DMS 273 (cell line): Measurements from ENCODE around the gene ST6GALNAC3.
"Not testable (repeated sequence)": the region's sequence is repeated elsewhere in the genome, so short reads cannot be mapped to it uniquely, and the experiment has no call there.

Experiments used
- DNase-seq: peaks from one replicate; lab custom pipeline; 2025; ENCODE audit not compliant: unreplicated experiment; lab: John Stamatoyannopoulos, UW

Gene ST6GALNAC3

DNA sequence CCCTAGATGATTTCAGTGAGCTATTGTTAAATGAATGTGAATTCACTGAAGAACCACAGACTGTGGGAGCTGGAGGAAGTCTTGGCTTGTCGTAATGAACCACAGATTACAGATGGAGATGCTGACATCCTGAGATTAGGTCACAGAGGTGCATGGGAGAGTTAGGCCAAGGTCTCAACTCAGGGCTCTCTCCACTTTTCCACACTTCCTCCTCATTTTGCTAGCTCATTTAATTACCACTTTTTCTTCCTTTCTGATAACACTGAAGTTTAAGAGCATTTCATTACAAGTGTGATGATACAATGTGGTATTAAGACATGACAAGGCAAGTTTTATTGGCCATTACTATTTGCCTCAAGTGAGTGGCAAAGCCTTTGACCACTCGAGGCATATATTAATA lies 30.8 kb downstream of the ST6GALNAC3 start:
- DNase-seq, result no peak

DNA sequence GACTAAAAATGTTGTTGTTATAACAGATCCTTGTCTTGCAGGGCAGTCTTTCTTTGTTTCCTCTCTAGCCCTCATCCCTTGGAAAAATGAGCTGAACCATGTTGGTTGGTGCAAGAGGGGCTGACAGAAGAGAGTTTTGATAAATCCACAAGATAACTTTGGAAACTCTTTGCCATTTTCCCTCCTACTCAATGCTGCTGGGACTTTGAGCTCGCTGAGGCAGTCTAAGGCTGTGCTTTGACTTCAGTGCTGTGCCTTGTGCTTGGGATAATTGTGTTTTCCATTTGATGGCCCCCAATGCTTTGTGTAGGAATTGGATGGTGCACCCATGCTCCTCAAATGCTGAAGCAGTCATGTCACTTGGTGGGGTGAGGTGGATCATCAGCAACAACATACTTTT lies 31.7 kb downstream of the ST6GALNAC3 start:
- DNase-seq, result no peak

DNA sequence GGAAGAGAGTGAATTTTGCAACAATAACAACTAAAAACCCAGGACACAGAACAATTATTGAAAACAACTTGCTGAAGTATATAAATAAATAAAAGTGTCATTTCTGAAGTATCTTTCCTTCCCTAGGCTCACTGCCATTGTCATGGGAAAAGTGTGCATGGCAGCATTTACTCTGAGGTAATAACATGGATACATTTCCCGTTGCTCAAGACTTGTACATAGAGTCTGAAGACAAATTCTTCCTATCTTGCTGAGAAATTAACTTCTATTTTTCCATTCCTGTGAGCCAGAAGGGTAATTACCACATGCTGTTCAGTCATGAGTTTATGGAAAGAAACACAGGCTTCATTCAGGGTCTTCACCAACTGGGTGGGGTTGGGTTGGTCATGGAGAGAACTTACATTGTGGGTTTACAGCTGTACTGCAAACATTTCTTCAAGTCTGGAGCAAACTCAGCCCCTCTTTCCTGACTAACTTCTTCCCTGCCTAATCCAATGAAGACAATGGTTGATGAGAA lies 32.2 kb downstream of the ST6GALNAC3 start:
- DNase-seq, result no peak

DNA sequence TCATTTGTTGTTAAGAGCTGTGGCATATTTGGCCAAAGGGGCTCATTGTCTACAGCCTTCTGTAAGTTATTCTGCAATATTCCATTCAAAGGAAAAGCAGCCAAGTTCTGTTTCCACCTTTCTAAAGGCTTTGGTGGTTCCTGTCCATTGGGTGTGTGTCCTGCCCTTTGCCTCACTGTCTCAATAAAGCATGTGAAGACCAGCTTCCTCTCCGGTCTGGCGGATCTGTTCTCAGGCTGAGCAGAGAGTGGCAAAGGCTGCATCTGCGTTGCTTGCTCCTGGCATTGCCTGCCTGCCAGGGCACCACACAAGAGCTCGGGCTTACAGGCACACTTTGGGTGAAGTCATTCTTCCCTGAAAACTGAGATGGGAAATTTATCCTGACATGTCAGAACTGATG lies 34.9 kb downstream of the ST6GALNAC3 start:
- no peak for DNase-seq

DNA sequence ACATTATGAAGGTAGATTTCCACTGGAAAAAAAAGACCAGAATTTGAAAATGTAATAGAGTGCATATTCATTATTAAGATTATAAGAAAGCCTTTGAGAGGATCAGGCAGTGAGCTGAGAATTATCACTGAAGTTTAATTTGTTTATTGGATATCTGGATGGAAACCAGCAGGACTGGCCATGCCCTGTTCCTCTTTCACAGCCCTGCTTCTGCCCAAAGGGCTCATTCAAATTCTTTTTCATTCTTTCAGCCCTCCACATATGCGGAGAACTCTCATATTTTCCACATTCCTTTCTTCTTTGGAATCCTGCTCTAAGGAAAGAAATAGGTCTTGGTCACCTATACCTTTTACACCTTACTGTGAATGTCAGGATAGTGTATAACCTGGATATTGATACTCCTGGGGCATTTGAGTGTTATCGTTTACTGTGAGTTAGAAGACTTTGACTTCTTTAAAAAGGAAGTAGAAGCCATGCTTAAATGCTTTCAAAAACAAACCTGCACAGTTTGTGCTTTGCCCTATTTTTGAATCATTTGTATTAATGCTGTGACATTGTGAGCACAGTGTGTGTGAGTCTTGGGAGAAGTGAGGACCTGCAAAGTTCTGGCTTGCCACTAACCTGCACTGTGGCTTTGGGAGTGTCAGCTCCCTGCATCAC lies 35.5 kb downstream of the ST6GALNAC3 start:
- no peak for DNase-seq

DNA sequence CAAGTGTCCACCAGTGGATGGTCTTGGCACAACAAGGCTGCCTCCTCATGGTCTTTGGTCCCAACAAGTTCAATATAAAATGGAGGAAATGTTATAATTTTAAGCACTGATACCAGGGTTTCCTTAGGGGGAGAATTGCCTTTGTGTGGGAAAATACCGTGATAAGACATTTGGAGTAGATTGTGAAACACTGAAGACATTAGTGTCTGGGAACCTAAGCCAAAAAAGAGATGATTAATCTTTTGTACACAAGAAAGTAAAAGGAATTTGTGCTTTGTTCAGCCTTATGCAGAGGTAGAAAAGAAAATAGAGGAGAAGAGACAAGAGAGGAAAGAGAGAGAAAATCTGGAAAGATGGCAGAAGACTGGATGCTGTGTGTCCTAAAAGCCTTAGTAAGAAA lies 36.1 kb downstream of the ST6GALNAC3 start:
- DNase-seq, result no peak

DNA sequence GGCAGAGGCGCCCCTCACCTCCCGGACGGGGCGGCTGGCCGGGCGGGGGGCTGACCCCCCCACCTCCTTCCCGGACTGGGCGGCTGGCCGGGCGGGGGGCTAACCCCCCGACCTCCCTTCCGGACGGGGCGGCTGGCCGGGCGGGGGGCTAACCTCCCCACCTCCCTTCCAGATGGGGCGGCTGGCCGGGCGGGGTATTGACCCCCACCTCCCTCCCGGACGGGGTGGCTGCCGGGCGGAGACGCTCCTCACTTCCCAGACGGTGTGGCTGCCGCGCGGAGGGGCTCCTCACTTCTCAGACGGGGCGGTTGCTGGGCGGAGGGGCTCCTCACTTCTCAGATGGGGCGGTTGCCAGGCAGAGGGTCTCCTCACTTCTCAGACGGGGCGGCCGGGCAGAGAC lies 37.8 kb downstream of the ST6GALNAC3 start:
- not testable (repeated sequence) for DNase-seq

DNA sequence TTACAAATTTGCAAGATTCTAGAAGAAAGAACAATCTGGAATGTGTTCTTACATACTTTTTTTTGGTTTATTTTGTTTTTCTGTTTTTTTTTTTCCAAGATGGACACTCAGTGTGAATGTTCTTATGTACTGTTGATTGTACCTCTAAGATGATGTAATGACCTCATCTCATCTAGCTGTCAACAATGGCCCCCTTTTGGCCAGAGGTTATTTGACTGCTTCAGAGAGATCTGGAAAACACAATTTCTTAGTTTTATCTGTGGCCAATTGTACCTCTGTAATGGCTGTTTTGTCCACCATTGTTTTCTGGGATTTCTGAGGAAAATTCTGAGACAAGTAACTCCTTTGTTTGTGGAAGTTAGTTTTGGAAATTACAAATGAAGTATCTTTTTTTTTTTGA lies 38.9 kb downstream of the ST6GALNAC3 start:
- no peak for DNase-seq

DNA sequence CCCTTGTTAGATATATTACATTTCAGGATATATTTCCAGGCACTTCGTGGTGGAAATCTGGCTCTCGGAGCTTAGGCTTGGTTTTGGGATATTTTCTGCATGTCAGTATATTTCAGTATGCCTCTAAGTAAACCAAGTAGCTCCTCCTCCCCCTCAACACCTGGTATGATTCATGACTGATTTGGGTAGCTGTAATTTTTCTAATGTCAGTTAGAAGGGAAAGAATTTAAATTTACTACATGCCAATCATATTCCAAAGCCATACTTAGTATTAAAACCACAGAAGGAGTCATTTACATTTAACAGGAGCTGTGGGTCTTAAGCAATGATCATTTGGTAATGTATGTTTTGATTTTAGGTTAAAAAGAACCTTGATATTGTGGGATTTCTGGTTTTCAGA lies 40.6 kb downstream of the ST6GALNAC3 start:
- DNase-seq, result no peak

DNA sequence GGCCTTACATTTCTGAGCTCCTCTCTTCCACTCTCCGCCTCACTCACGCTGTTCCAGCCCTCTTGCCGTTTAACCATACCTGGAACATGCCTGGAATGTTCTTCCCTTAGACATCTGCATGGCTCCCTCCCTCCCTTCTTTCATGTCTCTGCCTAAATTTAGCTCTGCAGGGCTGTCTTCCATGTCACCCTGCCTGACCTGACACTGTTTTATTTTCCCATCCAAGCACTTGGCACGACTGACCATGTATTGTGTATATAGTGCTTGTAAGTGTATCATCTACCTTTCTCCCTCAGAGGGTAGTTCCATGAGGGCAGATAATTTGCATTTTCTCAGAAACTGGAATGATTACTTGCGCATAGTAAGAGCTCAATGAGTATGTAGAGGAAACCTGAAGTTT lies 47.3 kb downstream of the ST6GALNAC3 start:
- no peak for DNase-seq

DNA sequence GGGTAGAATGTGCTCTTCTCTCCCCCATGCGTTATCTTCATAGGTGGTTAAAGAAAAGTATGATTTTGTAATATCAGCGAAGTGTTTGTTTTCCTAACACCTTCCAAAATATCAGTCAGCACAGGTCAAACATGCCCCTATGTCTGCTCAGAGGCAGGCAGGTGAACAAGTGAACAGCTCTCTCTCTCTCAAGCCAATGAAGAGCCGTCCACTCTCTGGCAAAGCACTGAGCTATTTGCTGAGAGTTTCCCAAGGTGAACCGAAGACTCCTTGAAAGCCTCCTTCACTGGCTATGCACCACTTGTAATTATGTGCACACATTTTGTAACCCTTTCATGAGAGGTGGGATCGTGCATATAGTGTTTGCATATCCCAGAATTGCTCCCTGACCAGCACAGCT lies 47.7 kb downstream of the ST6GALNAC3 start:
- DNase-seq, result no peak

DNA sequence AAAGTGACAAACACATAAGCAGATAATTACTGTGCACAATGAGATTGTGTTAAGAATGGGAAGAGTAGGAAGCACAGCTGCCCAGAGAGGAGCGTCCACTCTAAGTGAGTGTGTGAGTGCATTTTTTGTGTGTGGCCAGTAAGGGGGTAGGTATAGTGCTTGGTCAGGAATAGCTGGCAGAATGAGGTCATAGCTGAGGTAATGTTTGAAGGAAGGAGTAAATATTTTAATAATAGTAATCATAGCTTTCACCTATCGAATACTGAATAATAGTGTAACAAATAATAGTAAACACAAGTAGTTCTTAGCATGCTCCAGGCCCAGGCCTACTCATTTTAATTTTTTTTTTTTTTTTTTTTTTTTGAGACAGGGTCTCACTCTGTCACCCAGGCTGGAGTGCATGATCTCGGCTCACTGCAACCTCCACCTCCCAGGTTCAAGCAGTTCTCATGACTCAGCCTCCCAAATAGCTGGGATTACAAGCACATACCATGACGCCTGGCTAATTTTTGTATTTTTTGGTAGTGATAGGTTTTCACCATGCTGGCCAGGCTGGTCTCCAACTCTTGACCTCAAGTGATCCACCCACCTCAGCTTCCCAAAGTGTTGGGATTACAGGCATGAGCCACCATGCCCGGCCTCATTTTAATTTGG lies 49.0 kb downstream of the ST6GALNAC3 start:
- not testable (repeated sequence) for DNase-seq

DNA sequence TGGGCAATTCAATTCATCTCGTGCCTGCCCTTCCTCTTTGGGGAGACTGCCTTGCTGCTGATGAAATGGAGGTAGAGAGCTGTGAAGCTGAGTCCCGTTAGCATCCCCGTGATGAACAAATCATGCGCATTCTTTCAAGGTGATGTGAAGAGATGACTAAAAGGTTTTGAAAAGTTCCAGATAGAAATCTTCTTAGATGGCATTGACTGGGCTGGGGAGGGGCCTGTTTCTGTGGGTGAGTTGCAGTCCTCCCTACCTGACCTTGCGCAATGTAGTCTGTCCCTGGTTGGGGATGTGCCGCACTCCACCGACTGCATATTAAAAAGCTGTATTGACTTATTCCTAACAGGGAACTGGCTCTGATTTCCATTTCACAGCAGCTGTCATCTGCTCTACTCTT lies 49.6 kb downstream of the ST6GALNAC3 start:
- DNase-seq, result no peak

DNA sequence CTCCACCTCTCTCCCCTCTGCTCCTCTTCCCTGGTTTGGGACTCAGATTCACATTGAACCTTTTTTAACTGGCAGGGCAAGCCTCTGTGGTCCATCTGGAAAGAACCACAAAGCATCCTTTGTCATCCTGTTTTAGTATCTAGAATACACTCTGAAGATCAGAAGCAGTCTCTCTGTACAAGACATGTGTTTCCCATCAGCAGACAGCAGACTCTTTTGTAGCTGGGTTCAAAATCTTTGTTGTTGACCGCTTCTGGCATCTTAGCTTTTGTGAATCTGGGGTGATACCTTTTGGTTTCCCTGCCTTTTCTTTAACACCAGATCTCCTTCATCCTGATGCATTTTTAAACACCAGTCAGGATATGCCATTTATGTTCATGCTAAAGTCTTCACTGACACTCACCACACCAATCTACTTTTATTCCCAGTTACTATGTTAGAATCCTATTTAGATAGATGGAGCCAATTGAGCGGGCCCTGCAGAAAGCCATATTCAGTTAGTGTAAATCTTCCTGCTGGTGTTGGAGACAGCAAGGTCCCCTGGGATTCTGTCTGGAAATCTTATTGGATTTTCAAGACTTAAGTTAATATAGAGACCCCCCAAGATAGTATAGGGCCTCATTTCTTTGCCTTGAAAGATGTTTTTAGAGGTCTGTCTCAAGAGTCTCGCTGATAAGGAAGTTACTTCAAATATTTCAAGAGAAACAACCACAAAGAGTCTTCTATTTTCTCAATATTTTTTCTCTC lies 51.1 kb downstream of the ST6GALNAC3 start:
- DNase-seq, result no peak

DNA sequence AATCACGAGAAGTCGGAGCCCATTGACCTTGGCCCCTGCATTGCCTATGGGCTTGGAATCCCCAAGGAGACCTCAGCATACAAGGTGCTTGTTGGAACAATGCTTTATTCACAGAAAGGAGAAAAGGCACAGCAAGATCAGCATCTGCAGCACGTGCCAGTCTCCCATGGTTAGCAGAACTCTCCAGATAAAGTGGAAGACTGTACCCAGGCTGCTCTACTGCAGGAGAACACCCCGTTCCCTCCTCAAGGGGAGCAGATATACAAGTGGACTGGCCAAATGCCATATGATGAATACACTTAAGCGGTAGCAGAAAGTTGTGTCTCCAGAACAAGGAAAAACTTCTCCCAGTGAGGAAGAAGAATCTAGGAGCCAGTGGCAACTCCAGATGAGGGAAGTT lies 53.5 kb downstream of the ST6GALNAC3 start:
- DNase-seq, result no peak

DNA sequence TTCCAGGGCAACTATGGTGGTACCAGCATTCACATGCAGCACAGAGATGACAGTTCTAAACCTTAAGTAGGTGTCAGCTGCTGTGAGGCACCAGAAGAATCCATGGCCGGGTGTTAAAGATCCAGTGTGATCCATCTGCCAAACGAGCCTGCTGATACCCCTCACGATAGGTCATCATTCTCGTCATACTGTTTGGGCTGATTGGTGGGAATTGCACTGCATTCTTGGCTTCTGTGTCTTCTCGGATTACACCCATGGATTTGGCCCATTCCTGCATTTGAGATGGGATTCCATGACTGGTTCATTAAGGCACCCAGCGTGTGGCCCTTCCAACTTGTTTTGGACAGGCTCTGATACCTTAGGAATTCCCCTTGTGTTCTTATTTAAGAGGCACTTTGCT lies 55.2 kb downstream of the ST6GALNAC3 start:
- DNase-seq, result no peak

DNA sequence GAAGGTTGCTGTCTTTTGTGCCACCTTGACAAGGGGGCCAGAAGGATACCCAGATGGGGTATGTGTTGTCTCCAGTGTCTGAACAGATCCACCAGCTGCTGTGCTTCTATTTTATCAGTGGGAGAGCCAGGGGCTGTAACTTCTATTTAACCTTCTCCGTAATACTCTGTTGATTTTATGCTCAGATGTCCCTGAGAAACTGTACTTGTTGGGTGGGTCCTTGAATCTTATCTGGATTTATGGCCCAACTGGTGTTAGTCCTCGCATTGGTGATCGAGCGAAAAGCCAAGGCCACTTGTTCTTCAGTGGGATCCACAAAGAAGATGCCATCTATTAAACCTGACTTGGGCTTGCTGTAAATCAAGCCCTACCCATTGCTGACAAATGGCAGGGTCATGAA lies 56.4 kb downstream of the ST6GALNAC3 start:
- peak; percentile 59 for DNase-seq

DNA sequence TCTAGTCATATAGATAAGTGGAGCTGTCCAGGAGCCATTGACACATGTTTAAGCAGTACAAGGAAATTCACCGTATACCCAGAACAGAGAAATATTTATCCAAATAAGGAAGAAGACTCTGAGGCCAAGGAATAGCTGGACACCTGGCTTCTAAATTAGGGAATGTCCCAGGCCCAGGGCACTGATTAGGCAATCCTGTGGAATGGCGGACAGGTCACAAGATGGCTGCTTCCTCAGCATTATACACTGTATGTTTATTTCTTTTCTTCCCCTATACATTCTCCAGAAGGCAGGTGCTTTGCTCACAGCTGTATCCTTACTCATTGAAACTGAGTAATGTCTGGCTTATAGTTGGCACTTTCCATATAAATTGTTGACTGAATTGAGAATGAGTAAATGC lies 59.4 kb downstream of the ST6GALNAC3 start:
- no peak for DNase-seq

DNA sequence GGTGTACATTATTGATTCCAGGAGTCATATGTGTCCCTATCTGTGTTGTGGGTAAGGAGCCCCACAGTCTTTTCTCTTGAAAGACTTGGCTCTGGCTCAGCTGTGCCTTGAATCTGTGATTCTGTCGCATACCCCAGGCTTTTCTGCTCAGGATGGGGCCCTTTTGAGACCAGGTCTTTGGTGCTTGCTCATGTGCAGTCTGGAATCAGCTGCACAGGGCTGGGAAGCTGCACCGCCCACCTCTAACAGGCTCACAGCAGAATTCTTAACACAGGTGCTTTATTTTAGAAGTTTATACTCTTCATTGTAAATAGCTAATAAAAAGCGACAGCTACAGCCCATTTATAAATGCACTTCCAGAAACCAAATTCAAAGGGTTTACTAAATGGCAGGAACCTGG lies 61.3 kb downstream of the ST6GALNAC3 start:
- DNase-seq, result no peak

DNA sequence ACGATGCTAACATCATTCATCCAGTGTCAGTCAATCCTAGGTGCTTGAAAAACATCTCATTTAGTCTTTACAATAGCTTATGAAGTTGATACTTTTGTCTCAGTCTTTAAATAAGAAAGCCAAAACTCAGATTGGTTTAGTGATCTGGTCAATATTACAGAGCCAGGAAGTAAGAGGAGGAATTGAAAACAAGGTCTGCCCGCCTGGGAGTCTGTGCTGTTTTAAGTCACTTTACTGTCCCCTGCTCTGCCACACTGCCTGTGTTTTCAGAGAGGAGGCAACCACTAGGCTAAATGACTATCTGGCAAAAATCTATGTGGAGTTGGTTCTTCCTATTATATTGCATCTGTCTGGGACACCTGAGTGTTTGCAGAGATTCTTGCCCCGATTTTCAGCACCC lies 62.3 kb downstream of the ST6GALNAC3 start:
- no peak for DNase-seq

DNA sequence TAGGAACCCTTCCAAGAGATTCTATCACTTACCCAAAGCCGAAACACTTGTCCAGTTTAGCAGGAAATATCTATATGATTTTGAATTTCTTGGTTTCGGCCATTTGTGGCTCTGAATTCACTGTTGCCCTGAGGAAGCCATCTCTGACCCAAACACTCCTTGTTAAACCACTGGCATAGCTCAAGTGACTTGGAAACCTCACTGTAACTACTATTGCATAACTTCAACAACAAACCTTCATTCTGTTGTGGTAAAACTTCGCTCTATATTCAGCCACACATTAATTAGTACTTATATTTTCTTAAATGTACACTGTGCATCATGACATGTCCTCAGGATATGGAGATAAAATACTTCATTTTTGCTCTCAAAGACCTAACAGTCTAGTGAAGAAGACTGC lies 63.2 kb downstream of the ST6GALNAC3 start:
- no peak for DNase-seq

DNA sequence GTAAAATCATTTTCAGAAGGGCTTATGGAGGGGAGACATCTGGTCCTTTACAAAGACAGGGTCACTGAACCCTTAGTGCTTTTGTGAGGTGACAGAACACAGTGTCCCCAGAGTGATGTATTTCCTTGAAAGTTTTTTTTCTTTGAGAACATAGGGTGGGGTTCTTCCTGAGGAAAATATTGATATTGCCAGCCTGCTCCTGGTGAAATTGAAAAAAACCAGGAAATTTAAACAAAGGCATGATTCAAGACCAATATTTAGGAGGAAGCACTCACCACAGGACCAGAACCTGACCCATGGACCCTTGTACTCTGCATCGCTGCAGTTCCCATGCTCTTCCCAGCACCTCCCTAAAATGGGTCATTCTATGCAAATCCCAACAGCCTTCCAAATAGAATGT lies 63.7 kb downstream of the ST6GALNAC3 start:
- no peak for DNase-seq
